NCI-H187 treated with DMSO at 0.1 percent for 48 hours (cell line): ENCODE results near the gene ABCB4.
A peak's percentile ranks its signal among the peaks of the same experiment; 100 is the strongest.

Experiments used
- DNase-seq: peaks from one replicate; lab custom pipeline; 2025; lab: John Stamatoyannopoulos, UW

Gene ABCB4

GRCh38 chr7:87420173-87420572, 55.3 kb downstream of the ABCB4 start:
- no peak for DNase-seq

- DNase-seq = peak; percentile 43
Measured at GRCh38 chr7:87416682-87417587, 58.5 kb downstream of the ABCB4 start.

- DNase-seq = no peak
Measured at GRCh38 chr7:87414794-87415188, 60.7 kb downstream of the ABCB4 start.

- no peak for DNase-seq
Measured at GRCh38 chr7:87413951-87414793, 61.3 kb downstream of the ABCB4 start.

GRCh38 chr7:87413029-87413428, 62.5 kb downstream of the ABCB4 start:
- DNase-seq = no peak

GRCh38 chr7:87411186-87411585, 64.3 kb downstream of the ABCB4 start:
- no peak for DNase-seq

GRCh38 chr7:87404674-87405073, 70.8 kb downstream of the ABCB4 start:
- DNase-seq = no peak

- no peak for DNase-seq
Measured at GRCh38 chr7:87398446-87398845, 77.0 kb downstream of the ABCB4 start.

GRCh38 chr7:87395442-87396020, 79.9 kb downstream of the ABCB4 start:
- no peak for DNase-seq

- DNase-seq = no peak
Measured at GRCh38 chr7:87391020-87391701, 84.3 kb downstream of the ABCB4 start.

GRCh38 chr7:87380905-87381304, 94.6 kb downstream of the ABCB4 start:
- DNase-seq = no peak

- DNase-seq = no peak
Measured at GRCh38 chr7:87375662-87376435, 99.6 kb downstream of the ABCB4 start.

GRCh38 chr7:87370660-87371180, 104.8 kb downstream of the ABCB4 start:
- DNase-seq = no peak

- no peak for DNase-seq
Measured at GRCh38 chr7:87369216-87369615, 106.3 kb downstream of the ABCB4 start.

GRCh38 chr7:87364246-87364645, 111.2 kb downstream of the ABCB4 start:
- no peak for DNase-seq

GRCh38 chr7:87363342-87363741, 112.1 kb downstream of the ABCB4 start:
- no peak for DNase-seq

GRCh38 chr7:87361320-87361719, 114.2 kb downstream of the ABCB4 start:
- no peak for DNase-seq

- DNase-seq = no peak
Measured at GRCh38 chr7:87359366-87359765, 116.1 kb downstream of the ABCB4 start.

GRCh38 chr7:87356448-87356847, 119.0 kb downstream of the ABCB4 start:
- DNase-seq = no peak

GRCh38 chr7:87354749-87355148, 120.7 kb downstream of the ABCB4 start:
- DNase-seq = no peak
